Mesenchymal stem cell (in vitro differentiated cells and primary cell): ENCODE measurements around the gene ACSM5.
A peak's percentile ranks its signal among the peaks of the same experiment; 100 is the strongest.
"Not testable (repeated sequence)": the region's sequence is repeated elsewhere in the genome, so short reads cannot be mapped to it uniquely, and the experiment has no call there.

Source experiments
- DNase-seq: peaks from one replicate; pipeline ENCODE4 v3.0.0-alpha.2; 2013
- H2AFZ ChIP-seq: one replicate; pipeline ENCODE4 v1.6.1; 2013; ENCODE audit warnings: low read depth, mild to moderate bottlenecking, control low read depth, inconsistent platforms, low read length, moderate library complexity
- H2AK5ac ChIP-seq: 2 replicates; pipeline ENCODE4 v1.6.1; 2013; ENCODE audit warnings: low read length, moderate library complexity, mild to moderate bottlenecking, inconsistent platforms; ENCODE audit not compliant: severe bottlenecking
- H2BK120ac ChIP-seq: one replicate; pipeline ENCODE4 v1.6.1; 2013; ENCODE audit warnings: low read depth, mild to moderate bottlenecking, inconsistent platforms, low read length, moderate library complexity
- H2BK12ac ChIP-seq, 2 experiments: one replicate each; pipeline ENCODE4 v1.6.1; 2013; ENCODE audit warnings: inconsistent platforms in 2 of 2, low read length in 2 of 2, mild to moderate bottlenecking in 2 of 2, moderate library complexity in 2 of 2, control low read depth in 1 of 2
- H2BK15ac ChIP-seq: one replicate; pipeline ENCODE4 v1.6.1; 2013; ENCODE audit warnings: mild to moderate bottlenecking, low read depth, inconsistent platforms; ENCODE audit not compliant: poor library complexity, severe bottlenecking
- H2BK5ac ChIP-seq: 2 replicates; pipeline ENCODE4 v1.6.1; 2013; ENCODE audit warnings: low read depth, mild to moderate bottlenecking, low read length, control low read depth, inconsistent platforms; ENCODE audit not compliant: poor library complexity, severe bottlenecking
- H3K14ac ChIP-seq, 2 experiments: one replicate each; pipeline ENCODE4 v1.6.1; 2013; ENCODE audit warnings: inconsistent platforms in 2 of 2, low read length in 2 of 2, control low read depth in 1 of 2, mild to moderate bottlenecking in 1 of 2, moderate library complexity in 1 of 2
- H3K18ac ChIP-seq, 2 experiments: one replicate each; pipeline ENCODE4 v1.6.1; 2013; ENCODE audit warnings: inconsistent platforms in 2 of 2, low read length in 2 of 2, control low read depth in 1 of 2, low read depth in 1 of 2, mild to moderate bottlenecking in 1 of 2
- H3K23ac ChIP-seq, 2 experiments: one replicate each; pipeline ENCODE4 v1.6.1; 2013; ENCODE audit warnings: inconsistent platforms in 2 of 2, low read length in 2 of 2, mild to moderate bottlenecking in 2 of 2, moderate library complexity in 2 of 2, control low read depth in 1 of 2
- H3K27ac ChIP-seq: 2 replicates; pipeline ENCODE4 v1.5.1; 2013; ENCODE audit warnings: mild to moderate bottlenecking, moderate library complexity, low read length, control low read depth, inconsistent platforms; ENCODE audit not compliant: poor library complexity, severe bottlenecking
- H3K27me3 ChIP-seq, 2 experiments: 2 replicates each; pipeline versions ENCODE4 v1.6.1 to v1.7.0; 2013; ENCODE audit warnings: low read length in 2 of 2, mild to moderate bottlenecking in 2 of 2, moderate library complexity in 2 of 2, control low read depth in 1 of 2, inconsistent platforms in 1 of 2; ENCODE audit not compliant: control insufficient read depth in 1 of 2, insufficient read depth in 1 of 2
- H3K36me3 ChIP-seq, 2 experiments: 2 replicates each; pipeline versions ENCODE4 v1.6.1 to v1.7.0; 2013; ENCODE audit warnings: low read length in 2 of 2, control low read depth in 1 of 2, inconsistent platforms in 1 of 2, low read depth in 1 of 2, mild to moderate bottlenecking in 1 of 2; ENCODE audit not compliant: insufficient read depth in 2 of 2, control insufficient read depth in 1 of 2
- H3K4ac ChIP-seq, 2 experiments: one replicate each; pipeline ENCODE4 v1.6.1; 2013; ENCODE audit warnings: inconsistent platforms in 2 of 2, low read length in 2 of 2, mild to moderate bottlenecking in 2 of 2, moderate library complexity in 2 of 2, control low read depth in 1 of 2, low read depth in 1 of 2
- H3K4me1 ChIP-seq: 2 replicates; pipeline ENCODE4 v1.6.1; 2013; ENCODE audit warnings: low read depth, low read length, control low read depth; ENCODE audit not compliant: control insufficient read depth, insufficient read depth
- H3K4me2 ChIP-seq: 2 replicates; pipeline ENCODE4 v1.6.1; 2013; ENCODE audit warnings: low read length, mild to moderate bottlenecking, inconsistent platforms; ENCODE audit not compliant: poor library complexity, severe bottlenecking
- H3K4me3 ChIP-seq, 2 experiments: 2 replicates each; pipeline versions ENCODE4 v1.5.1 to v1.7.0; 2013; ENCODE audit warnings: low read length in 2 of 2, mild to moderate bottlenecking in 2 of 2, control low read depth in 1 of 2, low read depth in 1 of 2; ENCODE audit not compliant: insufficient read depth in 1 of 2
- H3K79me1 ChIP-seq: replicated peaks from 2 replicates; pipeline ENCODE4 v1.6.1; 2013; ENCODE audit warnings: mild to moderate bottlenecking, control low read depth, low read length, inconsistent platforms; ENCODE audit not compliant: poor library complexity, severe bottlenecking
- H3K9ac ChIP-seq: 2 replicates; pipeline ENCODE4 v1.7.0; 2013; ENCODE audit warnings: mild to moderate bottlenecking, low read length, moderate library complexity
- H3K9me3 ChIP-seq: 2 replicates; pipeline ENCODE4 v1.7.0; 2013; ENCODE audit warnings: mild to moderate bottlenecking, low read length; ENCODE audit not compliant: control insufficient read depth
- H4K8ac ChIP-seq: one replicate; pipeline ENCODE4 v1.6.1; 2013; ENCODE audit warnings: inconsistent platforms, mild to moderate bottlenecking, low read length, moderate library complexity
- H4K91ac ChIP-seq: one replicate; pipeline ENCODE4 v1.6.1; 2013; ENCODE audit warnings: mild to moderate bottlenecking, low read length, inconsistent platforms
- WGBS: methylation state at CpG from one replicate; pipeline ENCODE4 v1.1.7; 2013; ENCODE audit warnings: mixed read lengths; 5-methylcytosine and 5-hydroxymethylcytosine counted together

Gene ACSM5

GRCh38 chr16:20441859-20442258 lies 32.5 kb downstream of the ACSM5 start:
- H3K27me3 ChIP-seq, H3K4me3 ChIP-seq, H2BK120ac ChIP-seq, H4K91ac ChIP-seq, H3K23ac ChIP-seq, H2BK12ac ChIP-seq, H4K8ac ChIP-seq, H3K36me3 ChIP-seq, H3K79me1 ChIP-seq, H2BK5ac ChIP-seq, H3K4me1 ChIP-seq, H2BK15ac ChIP-seq, H3K18ac ChIP-seq, H3K4ac ChIP-seq, H2AK5ac ChIP-seq, H3K9ac ChIP-seq, H2AFZ ChIP-seq, H3K9me3 ChIP-seq, H3K4me2 ChIP-seq, H3K14ac ChIP-seq, DNase-seq: not testable (repeated sequence)
- peak overlapping the region; percentile 94 for H3K27ac ChIP-seq
- WGBS = 48% methylated on average over 2 of the region's 4 CpGs

- WGBS = no CpG with 5 or more reads among the region's 3 CpGs
- H3K9ac ChIP-seq, H2BK5ac ChIP-seq, H2AK5ac ChIP-seq, H4K8ac ChIP-seq, DNase-seq, H3K27ac ChIP-seq, H3K79me1 ChIP-seq, H3K36me3 ChIP-seq, H2BK15ac ChIP-seq, H3K9me3 ChIP-seq, H2AFZ ChIP-seq, H3K14ac ChIP-seq, H3K23ac ChIP-seq, H3K4me3 ChIP-seq, H3K18ac ChIP-seq, H3K27me3 ChIP-seq, H3K4me2 ChIP-seq, H4K91ac ChIP-seq, H3K4me1 ChIP-seq, H2BK12ac ChIP-seq, H2BK120ac ChIP-seq, H3K4ac ChIP-seq: not testable (repeated sequence)
Observed at GRCh38 chr16:20446652-20447393, 37.5 kb downstream of the ACSM5 start.

DNA sequence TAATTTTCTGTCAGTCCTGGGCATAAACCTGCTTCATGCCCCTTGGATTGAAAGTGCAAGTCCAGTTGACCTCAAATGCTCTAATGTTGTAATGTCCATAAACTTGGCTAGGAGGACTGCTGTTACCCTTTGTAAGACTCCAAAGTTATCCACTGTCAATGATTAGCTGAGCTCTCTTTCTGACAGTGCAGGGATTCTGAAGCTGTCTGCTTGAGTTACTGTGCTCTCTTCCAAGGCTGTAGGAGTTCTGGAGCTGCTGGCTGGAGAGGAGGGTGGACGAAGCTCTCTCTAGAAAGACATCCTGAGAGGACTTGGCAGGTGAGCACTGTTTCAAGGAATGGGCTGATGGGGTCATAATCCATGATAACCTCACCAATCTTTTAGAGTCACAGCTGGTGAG lies 42.0 kb downstream of the ACSM5 start, which contains the start of gene ACSM2A:
Gene ACSM2A (plus strand): TSS at position 158 of the 400 bp plus-strand sequence. CDS start 8,594 bp downstream, outside the sequence.
- H3K4me1 ChIP-seq, H3K9me3 ChIP-seq, H3K18ac ChIP-seq, H4K91ac ChIP-seq, H2BK15ac ChIP-seq, H3K14ac ChIP-seq, H3K4me3 ChIP-seq, H3K27ac ChIP-seq, H3K36me3 ChIP-seq, H2BK5ac ChIP-seq, H3K4me2 ChIP-seq, H3K79me1 ChIP-seq, H2AFZ ChIP-seq, H3K9ac ChIP-seq, H4K8ac ChIP-seq, H2BK12ac ChIP-seq, DNase-seq, H3K23ac ChIP-seq, H3K27me3 ChIP-seq, H3K4ac ChIP-seq, H2BK120ac ChIP-seq, H2AK5ac ChIP-seq: not testable (repeated sequence)
- no CpG with 5 or more reads among the region's 1 CpG for WGBS

GRCh38 chr16:20453633-20454032 lies 44.3 kb downstream of the ACSM5 start:
- H2AK5ac ChIP-seq, H4K91ac ChIP-seq, H2BK12ac ChIP-seq, H3K9me3 ChIP-seq, H2BK5ac ChIP-seq, H3K27me3 ChIP-seq, H4K8ac ChIP-seq, H3K4ac ChIP-seq, H3K23ac ChIP-seq, H2BK120ac ChIP-seq, H3K36me3 ChIP-seq, H3K4me1 ChIP-seq, H3K9ac ChIP-seq, DNase-seq, H3K27ac ChIP-seq, H3K14ac ChIP-seq, H2AFZ ChIP-seq, H2BK15ac ChIP-seq, H3K79me1 ChIP-seq, H3K4me3 ChIP-seq, H3K4me2 ChIP-seq, H3K18ac ChIP-seq: not testable (repeated sequence)
- no CpG with 5 or more reads among the region's 5 CpGs for WGBS
